Esophagus (tissue), 2 donors: ENCODE data around the gene POU2F1. TPM values are rescaled to one million over a fixed set of nuclear protein-coding genes. Genes with fewer than 3 reads are reported as not detected.

Source experiments
- H3K27ac ChIP-seq, 2 donors: one replicate each; pipeline ENCODE4 v1.5.1; 2013; ENCODE audit warnings: low read depth in 2 of 2, mild to moderate bottlenecking in 2 of 2, inconsistent platforms in 1 of 2, low read length in 1 of 2, moderate library complexity in 1 of 2
- H3K27me3 ChIP-seq, 2 donors: one replicate each; pipeline ENCODE4 v1.6.1; 2013; ENCODE audit warnings: low read length in 2 of 2, control low read depth in 1 of 2, mild to moderate bottlenecking in 1 of 2; ENCODE audit not compliant: insufficient read depth in 2 of 2, control insufficient read depth in 1 of 2
- H3K36me3 ChIP-seq, 2 donors: one replicate each; pipeline ENCODE4 v1.6.1; 2013; ENCODE audit warnings: low read length in 1 of 2; ENCODE audit not compliant: control insufficient read depth in 2 of 2, insufficient read depth in 2 of 2
- H3K4me1 ChIP-seq, 2 donors: one replicate each; pipeline ENCODE4 v1.6.1; 2013; ENCODE audit warnings: low read length in 1 of 2; ENCODE audit not compliant: control insufficient read depth in 2 of 2, insufficient read depth in 2 of 2
- H3K4me3 ChIP-seq, 2 donors: one replicate each; pipeline ENCODE4 v1.5.1; 2013; ENCODE audit warnings: low read length in 2 of 2, mild to moderate bottlenecking in 2 of 2, low read depth in 1 of 2, moderate library complexity in 1 of 2
- H3K9me3 ChIP-seq, 2 donors: one replicate each; pipeline ENCODE4 v1.6.1; 2013; ENCODE audit warnings: mild to moderate bottlenecking in 2 of 2, low read depth in 1 of 2, low read length in 1 of 2, moderate library complexity in 1 of 2; ENCODE audit not compliant: control insufficient read depth in 2 of 2, insufficient read depth in 1 of 2
- WGBS, 2 donors: extraction: QIAGEN DNeasy Blood & Tissue Kit; methylation state at CpG; one replicate each; pipeline ENCODE4 v1.1.7; 2013; 5-methylcytosine and 5-hydroxymethylcytosine counted together
- polyA plus RNA-seq, 2 donors: library from polyadenylated mRNA; stranded (reverse); fragments of 200-250 nt; gene quantifications; one replicate each; pipeline ENCODE4 v1.2.3, GENCODE V29; 2013
- donor health status: healthy with polysubstance abuse.
- donor health status: Bipolar disorder and iron deficiency.

Gene POU2F1
- polyA plus RNA-seq, 2 donors: 1.3 to 1.5 TPM

- H3K27me3 ChIP-seq: no peaks in the 10 kb centered on the region
- H3K9me3 ChIP-seq: no peaks in the 10 kb centered on the region
- 63 to 74% methylated on average over 5 of the region's 5 CpGs for WGBS, 2 donors
- H3K4me3 ChIP-seq: no peak overlapping the region
- H3K27ac ChIP-seq: no peak overlapping the region
- H3K4me1 ChIP-seq: no peaks in the 10 kb centered on the region
- no peaks in the 10 kb centered on the region for H3K36me3 ChIP-seq
Observed at GRCh38 chr1:167278497-167278896, 57.8 kb downstream of the POU2F1 start.

- Histone ChIP-seq H3K36me3 (no peaks in the 10 kb centered on the region), H3K27me3 (no peaks in the 10 kb centered on the region), H3K27ac (no peak overlapping the region), H3K4me1 (no peaks in the 10 kb centered on the region), H3K4me3 (no peak overlapping the region), H3K9me3 (no peaks in the 10 kb centered on the region)
- WGBS, 2 donors: 96 to 97% methylated on average over 3 of the region's 3 CpGs
Observed at GRCh38 chr1:167280912-167281311, 60.2 kb downstream of the POU2F1 start.

GRCh38 chr1:167288390-167289074, 67.8 kb downstream of the POU2F1 start:
- Histone ChIP-seq H3K9me3 (no peaks in the 10 kb centered on the region), H3K27me3 (no peaks in the 10 kb centered on the region), H3K4me3 (no peak overlapping the region), H3K36me3 (no peaks in the 10 kb centered on the region), H3K27ac (no peak overlapping the region), H3K4me1 (no peaks in the 10 kb centered on the region)
- WGBS, 2 donors: 82 to 94% methylated on average over 3 of the region's 3 CpGs

GRCh38 chr1:167289075-167289442, 68.4 kb downstream of the POU2F1 start:
- H3K4me3 ChIP-seq: no peak overlapping the region
- no peaks in the 10 kb centered on the region for H3K4me1 ChIP-seq
- H3K36me3 ChIP-seq: no peaks in the 10 kb centered on the region
- H3K27me3 ChIP-seq: no peaks in the 10 kb centered on the region
- H3K27ac ChIP-seq: no peak overlapping the region
- no peaks in the 10 kb centered on the region for H3K9me3 ChIP-seq
- 83 to 89% methylated on average over 1 of the region's 1 CpG for WGBS, 2 donors

GRCh38 chr1:167289966-167290365, 69.3 kb downstream of the POU2F1 start:
- Histone ChIP-seq H3K4me1 (no peaks in the 10 kb centered on the region), H3K9me3 (no peaks in the 10 kb centered on the region), H3K4me3 (no peak overlapping the region), H3K27me3 (no peaks in the 10 kb centered on the region), H3K36me3 (no peaks in the 10 kb centered on the region), H3K27ac (no peak overlapping the region)
- WGBS, 2 donors: 82 to 88% methylated on average over 5 of the region's 5 CpGs

- 73 to 75% methylated on average over 3 of the region's 3 CpGs for WGBS, 2 donors
- no peaks in the 10 kb centered on the region for H3K27me3 ChIP-seq
- H3K36me3 ChIP-seq: no peaks in the 10 kb centered on the region
- H3K27ac ChIP-seq: no peak overlapping the region
- H3K4me1 ChIP-seq: no peaks in the 10 kb centered on the region
- no peaks in the 10 kb centered on the region for H3K9me3 ChIP-seq
- H3K4me3 ChIP-seq: no peak overlapping the region
Observed at GRCh38 chr1:167291539-167292185, 71.0 kb downstream of the POU2F1 start.

GRCh38 chr1:167292216-167292615, 71.5 kb downstream of the POU2F1 start:
- no peaks in the 10 kb centered on the region for H3K36me3 ChIP-seq
- no peaks in the 10 kb centered on the region for H3K27me3 ChIP-seq
- no peaks in the 10 kb centered on the region for H3K4me1 ChIP-seq
- H3K27ac ChIP-seq: no peak overlapping the region
- no peaks in the 10 kb centered on the region for H3K9me3 ChIP-seq
- no peak overlapping the region for H3K4me3 ChIP-seq

GRCh38 chr1:167293057-167293456, 72.4 kb downstream of the POU2F1 start:
- H3K27ac ChIP-seq: no peak overlapping the region

GRCh38 chr1:167294528-167294927, 73.8 kb downstream of the POU2F1 start:
- 79 to 85% methylated on average over 2 of the region's 2 CpGs for whole genome bisulfite sequencing, 2 donors
- H3K36me3 ChIP-seq: no peaks in the 10 kb centered on the region
- no peaks in the 10 kb centered on the region for H3K27me3 ChIP-seq
- H3K4me3 ChIP-seq: no peak overlapping the region
- H3K27ac ChIP-seq: no peak overlapping the region
- no peaks in the 10 kb centered on the region for H3K9me3 ChIP-seq
- H3K4me1 ChIP-seq: no peaks in the 10 kb centered on the region

More at GRCh38 chr1:167293057-167293456, 72.4 kb downstream of the POU2F1 start:
- H3K4me1 ChIP-seq: no peaks in the 10 kb centered on the region
- no peaks in the 10 kb centered on the region for H3K27me3 ChIP-seq
- no peaks in the 10 kb centered on the region for H3K36me3 ChIP-seq
- H3K9me3 ChIP-seq: no peaks in the 10 kb centered on the region
- no peak overlapping the region for H3K4me3 ChIP-seq
- WGBS, 2 donors: 92% methylated on average over 4 of the region's 4 CpGs
